Measurements from ENCODE around the gene ARPIN.

ARPIN gene

GRCh38 chr15:89912145-89912673 is 543 bp downstream of the ARPIN start:
- H3K9ac ChIP-seq: no peak overlapping the region
- peak overlapping the region in 2 of 11 experiments; percentile 61 to 62; a peak in 4 of 22 replicates for H3K4me2 ChIP-seq
- no peak overlapping the region for H3K4me3 ChIP-seq

GRCh38 chr15:89910891-89911626 is 1.7 kb downstream of the ARPIN start:
- H3K36me3 ChIP-seq: no peaks in the 10 kb centered on the region
- H3K4me3 ChIP-seq: no peak overlapping the region
- H3K9ac ChIP-seq: no peak overlapping the region
- peak overlapping the region in 1 of 11 experiments; percentile 11; a peak in 2 of 22 replicates for H3K27ac ChIP-seq
- H3K9me3 ChIP-seq (replicated peaks in 1 of 11): peaks cover 0 to 6% (median 0%) of the 10 kb centered on the region in 11 experiments; a peak in 3 of 22 replicates
- peaks cover 30 to 52% (median 49%) of the 10 kb centered on the region in 11 experiments for H3K27me3 ChIP-seq
- H3K4me1 ChIP-seq: peaks cover 0 to 25% (median 0%) of the 10 kb centered on the region in 10 experiments; a peak in 8 of 20 replicates
- no peak for TF ChIP-seq Cebpa-rat (IDR thresholded peaks at IDR 0.05)
- no peaks in the 10 kb centered on the region; a peak in 1 of 22 replicates for H4K20me1 ChIP-seq
- peak overlapping the region in 3 of 11 experiments; percentile 29 to 62 (median 61); a peak in 6 of 22 replicates for H3K4me2 ChIP-seq

More at GRCh38 chr15:89912145-89912673, 543 bp downstream of the ARPIN start:
- H3K27me3 ChIP-seq: peaks cover 30 to 52% (median 49%) of the 10 kb centered on the region in 11 experiments
- H3K4me1 ChIP-seq: peaks cover 0 to 25% (median 0%) of the 10 kb centered on the region in 10 experiments; a peak in 8 of 20 replicates
- peaks cover 0 to 6% (median 0%) of the 10 kb centered on the region in 11 experiments; a peak in 3 of 22 replicates for H3K9me3 ChIP-seq (replicated peaks in 1 of 11)
- no peaks in the 10 kb centered on the region for H3K36me3 ChIP-seq
- no peaks in the 10 kb centered on the region; a peak in 1 of 22 replicates for H4K20me1 ChIP-seq
- no peak for TF ChIP-seq Cebpa-rat (IDR thresholded peaks at IDR 0.05)
- no peak overlapping the region for H3K27ac ChIP-seq

GRCh38 chr15:89909611-89910010 is 3.1 kb downstream of the ARPIN start:
- H4K20me1 ChIP-seq: no peaks in the 10 kb centered on the region; a peak in 1 of 22 replicates
- peaks cover 30 to 49% (median 46%) of the 10 kb centered on the region in 11 experiments for H3K27me3 ChIP-seq
- peaks cover 0 to 25% (median 0%) of the 10 kb centered on the region in 10 experiments; a peak in 8 of 20 replicates for H3K4me1 ChIP-seq
- H3K9ac ChIP-seq: no peak overlapping the region
- H3K4me2 ChIP-seq: no peak overlapping the region
- no peak for TF ChIP-seq Cebpa-rat (IDR thresholded peaks at IDR 0.05)
- no peak overlapping the region for H3K27ac ChIP-seq
- H3K36me3 ChIP-seq: no peaks in the 10 kb centered on the region
- H3K4me3 ChIP-seq: no peak overlapping the region
- peaks cover 0 to 6% (median 0%) of the 10 kb centered on the region in 11 experiments; a peak in 3 of 22 replicates for H3K9me3 ChIP-seq (replicated peaks in 1 of 11)

GRCh38 chr15:89908226-89908625 is 4.5 kb downstream of the ARPIN start:
- H3K4me1 ChIP-seq: peaks cover 0 to 25% (median 0%) of the 10 kb centered on the region in 10 experiments; a peak in 8 of 20 replicates
- H3K27me3 ChIP-seq: peaks cover 17 to 35% (median 32%) of the 10 kb centered on the region in 11 experiments
- no peaks in the 10 kb centered on the region; a peak in 1 of 22 replicates for H4K20me1 ChIP-seq
- no peak overlapping the region for H3K4me3 ChIP-seq
- no peak overlapping the region for H3K4me2 ChIP-seq
- no peak for TF ChIP-seq Cebpa-rat (IDR thresholded peaks at IDR 0.05)
- no peak overlapping the region for H3K9ac ChIP-seq
- H3K9me3 ChIP-seq (replicated peaks in 1 of 11): peaks cover 0 to 6% (median 0%) of the 10 kb centered on the region in 11 experiments; a peak in 3 of 22 replicates
- no peak overlapping the region for H3K27ac ChIP-seq
- H3K36me3 ChIP-seq: no peaks in the 10 kb centered on the region

GRCh38 chr15:89907289-89907688 is 5.5 kb downstream of the ARPIN start:
- Histone ChIP-seq H3K9ac (no peak overlapping the region), H3K27me3 (peaks cover 8 to 26% (median 23%) of the 10 kb centered on the region in 11 experiments), H3K9me3 (replicated peaks in 1 of 11) (no peaks in the 10 kb centered on the region), H3K4me1 (peaks cover 0 to 21% (median 0%) of the 10 kb centered on the region in 10 experiments; a peak in 8 of 20 replicates), H3K4me3 (no peak overlapping the region), H4K20me1 (no peaks in the 10 kb centered on the region; a peak in 1 of 22 replicates), H3K27ac (no peak overlapping the region), H3K4me2 (no peak overlapping the region), H3K36me3 (no peaks in the 10 kb centered on the region)
- no peak for TF ChIP-seq Cebpa-rat (IDR thresholded peaks at IDR 0.05)

GRCh38 chr15:89905846-89906378 is 6.8 kb downstream of the ARPIN start:
- H3K9me3 ChIP-seq (replicated peaks in 1 of 11): no peaks in the 10 kb centered on the region
- no peak overlapping the region for H3K4me3 ChIP-seq
- no peak overlapping the region for H3K4me2 ChIP-seq
- no peak for TF ChIP-seq Cebpa-rat (IDR thresholded peaks at IDR 0.05)
- no peaks in the 10 kb centered on the region for H3K36me3 ChIP-seq
- peaks cover 0 to 7% (median 0%) of the 10 kb centered on the region in 10 experiments; a peak in 8 of 20 replicates for H3K4me1 ChIP-seq
- H4K20me1 ChIP-seq: no peaks in the 10 kb centered on the region; a peak in 1 of 22 replicates
- no peak overlapping the region for H3K9ac ChIP-seq
- H3K27ac ChIP-seq: no peak overlapping the region
- peaks cover 0 to 12% (median 9%) of the 10 kb centered on the region in 11 experiments; a peak in 19 of 22 replicates for H3K27me3 ChIP-seq

GRCh38 chr15:89904519-89904918 is 8.2 kb downstream of the ARPIN start:
- H3K36me3 ChIP-seq: no peaks in the 10 kb centered on the region

GRCh38 chr15:89903858-89904130 is 9.0 kb downstream of the ARPIN start:
- no peaks in the 10 kb centered on the region for H3K9me3 ChIP-seq (replicated peaks in 1 of 11)

More at GRCh38 chr15:89904519-89904918, 8.2 kb downstream of the ARPIN start:
- H3K4me1 ChIP-seq: peaks cover 5 to 6% (median 6%) of the 10 kb centered on the region in 10 experiments
- H3K4me2 ChIP-seq: no peak overlapping the region
- TF ChIP-seq Cebpa-rat (IDR thresholded peaks at IDR 0.05): no peak
- H3K9ac ChIP-seq: no peak overlapping the region
- H3K27me3 ChIP-seq: no peaks in the 10 kb centered on the region; a peak in 2 of 22 replicates
- no peaks in the 10 kb centered on the region; a peak in 1 of 22 replicates for H4K20me1 ChIP-seq
- H3K4me3 ChIP-seq: no peak overlapping the region
- H3K27ac ChIP-seq: no peak overlapping the region
- no peaks in the 10 kb centered on the region for H3K9me3 ChIP-seq (replicated peaks in 1 of 11)

More at GRCh38 chr15:89903858-89904130, 9.0 kb downstream of the ARPIN start:
- no peaks in the 10 kb centered on the region for H4K20me1 ChIP-seq
- no peak overlapping the region for H3K27ac ChIP-seq
- H3K4me3 ChIP-seq: no peak overlapping the region
- no peak overlapping the region for H3K4me2 ChIP-seq
- H3K4me1 ChIP-seq: peaks cover 12 to 14% (median 13%) of the 10 kb centered on the region in 10 experiments
- H3K9ac ChIP-seq: no peak overlapping the region
- no peak for TF ChIP-seq Cebpa-rat (IDR thresholded peaks at IDR 0.05)
- no peaks in the 10 kb centered on the region for H3K36me3 ChIP-seq
- H3K27me3 ChIP-seq: no peaks in the 10 kb centered on the region

Measured in BLaER1 treated with 17β-estradiol and CSF1 and Interleukin-3, amounts not matched to agents 10 nM and 100 nM (cell line).